ENCODE results near the gene BMF. TPM values are rescaled to one million over a fixed set of nuclear protein-coding genes. Genes with fewer than 3 reads are reported as not detected.
"Not testable (repeated sequence)": the region's sequence is repeated elsewhere in the genome, so short reads cannot be mapped to it uniquely, and the experiment has no call there.

BMF gene
- total and polyA plus RNA-seq, 2 donors, result 28.5 to 70.4 TPM

DNA sequence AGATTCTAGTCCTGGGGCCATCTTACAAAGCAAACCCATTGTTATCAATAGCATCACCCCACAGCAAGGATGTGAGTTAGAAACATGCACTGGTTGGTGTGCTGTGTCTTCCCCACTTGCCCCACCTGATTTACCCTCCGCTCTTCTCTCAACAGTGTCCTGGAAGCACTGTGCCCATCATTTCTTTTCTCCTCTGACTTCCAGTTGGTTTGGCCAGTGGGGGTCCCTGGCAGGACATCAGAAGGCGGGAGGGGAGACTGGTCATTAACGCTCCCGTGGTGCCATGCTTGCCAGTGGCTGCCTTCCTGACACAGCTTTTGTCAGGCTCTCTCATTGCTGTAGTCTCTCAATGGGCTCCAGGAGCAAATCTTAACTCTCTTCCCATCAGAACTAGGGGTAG, 40.7 kb upstream of the BMF start:
- Histone ChIP-seq H3K4me3 (ENCODE audit: low read length in 2 of 2) (no peak overlapping the region), H3K36me3 (ENCODE audit: control insufficient read depth in 2 of 2, insufficient read depth in 2 of 2, low read length in 1 of 2) (no peaks in the 10 kb centered on the region), H3K4me1 (ENCODE audit: control insufficient read depth in 2 of 2, insufficient read depth in 2 of 2, low read length in 2 of 2) (no peaks in the 10 kb centered on the region), H3K27me3 (ENCODE audit: control insufficient read depth in 2 of 2, insufficient read depth in 1 of 2, low read length in 1 of 2) (no peaks in the 10 kb centered on the region), H3K27ac (ENCODE audit: low read depth in 1 of 2, low read length in 1 of 2) (no peak overlapping the region), H3K9me3 (ENCODE audit: control insufficient read depth in 2 of 2, insufficient read depth in 1 of 2, low read length in 1 of 2) (no peaks in the 10 kb centered on the region)
- WGBS, result 97% methylated on average over 4 of the region's 4 CpGs
- DNase-seq (ENCODE audit: low read depth in 6 of 9, low spot score in 9 of 9), result no peak

DNA sequence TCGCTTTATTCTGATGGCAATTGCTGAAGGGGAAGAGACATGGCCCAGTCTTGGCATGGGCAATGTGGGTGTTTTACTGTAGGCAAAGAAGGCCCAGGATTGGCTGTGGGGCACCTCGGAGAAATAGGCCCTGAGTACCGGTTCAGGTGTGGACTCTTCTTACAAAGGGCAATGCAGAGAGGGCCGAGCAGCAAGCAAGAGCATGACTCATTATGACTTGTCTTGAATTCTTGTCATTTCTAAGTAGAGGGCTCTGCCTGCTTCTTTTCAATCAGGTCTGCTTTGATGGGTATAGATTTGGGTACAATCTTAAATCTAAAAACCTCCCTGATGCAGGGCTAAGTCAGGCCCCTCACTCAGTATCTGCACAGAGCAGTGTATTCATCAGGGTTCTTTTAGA, 37.4 kb upstream of the BMF start:
- Histone ChIP-seq H3K27ac (ENCODE audit: low read depth in 1 of 2, low read length in 1 of 2) (no peak overlapping the region), H3K4me1 (ENCODE audit: control insufficient read depth in 2 of 2, insufficient read depth in 2 of 2, low read length in 2 of 2) (no peaks in the 10 kb centered on the region), H3K27me3 (ENCODE audit: control insufficient read depth in 2 of 2, insufficient read depth in 1 of 2, low read length in 1 of 2) (no peaks in the 10 kb centered on the region), H3K4me3 (ENCODE audit: low read length in 2 of 2) (no peak overlapping the region), H3K9me3 (ENCODE audit: control insufficient read depth in 2 of 2, insufficient read depth in 1 of 2, low read length in 1 of 2) (no peaks in the 10 kb centered on the region), H3K36me3 (ENCODE audit: control insufficient read depth in 2 of 2, insufficient read depth in 2 of 2, low read length in 1 of 2) (no peaks in the 10 kb centered on the region)
- WGBS, result 98% methylated on average over 4 of the region's 4 CpGs
- DNase-seq (ENCODE audit: low read depth in 6 of 9, low spot score in 9 of 9), result no peak

DNA sequence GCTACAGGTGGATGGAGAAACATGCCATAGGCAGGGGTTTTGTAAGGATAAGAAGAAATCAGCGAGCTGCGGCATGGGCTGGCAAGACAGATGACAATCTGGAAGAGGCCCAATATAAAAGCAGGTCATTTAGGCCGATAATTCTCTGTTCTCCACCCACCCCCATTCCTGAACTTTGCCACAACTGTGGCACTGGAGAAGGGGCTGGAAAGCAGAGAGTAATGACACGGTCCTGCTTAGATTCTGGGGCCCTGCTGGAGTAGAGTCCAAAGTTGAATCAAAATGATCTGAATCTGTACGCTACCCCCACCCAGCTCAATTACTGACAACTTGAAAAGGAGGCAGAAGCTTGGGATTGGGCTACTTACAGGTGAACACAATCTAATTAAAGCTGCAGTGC, 33.7 kb upstream of the BMF start:
- no peak for DNase-seq (ENCODE audit: low read depth in 6 of 9, low spot score in 9 of 9)
- Histone ChIP-seq H3K27me3 (ENCODE audit: control insufficient read depth in 2 of 2, insufficient read depth in 1 of 2, low read length in 1 of 2) (no peaks in the 10 kb centered on the region), H3K4me1 (ENCODE audit: control insufficient read depth in 2 of 2, insufficient read depth in 2 of 2, low read length in 2 of 2) (no peaks in the 10 kb centered on the region), H3K36me3 (ENCODE audit: control insufficient read depth in 2 of 2, insufficient read depth in 2 of 2, low read length in 1 of 2) (no peaks in the 10 kb centered on the region), H3K27ac (ENCODE audit: low read depth in 1 of 2, low read length in 1 of 2) (no peak overlapping the region), H3K4me3 (ENCODE audit: low read length in 2 of 2) (no peak overlapping the region), H3K9me3 (ENCODE audit: control insufficient read depth in 2 of 2, insufficient read depth in 1 of 2, low read length in 1 of 2) (no peaks in the 10 kb centered on the region)
- WGBS, result 96% methylated on average over 5 of the region's 5 CpGs

DNA sequence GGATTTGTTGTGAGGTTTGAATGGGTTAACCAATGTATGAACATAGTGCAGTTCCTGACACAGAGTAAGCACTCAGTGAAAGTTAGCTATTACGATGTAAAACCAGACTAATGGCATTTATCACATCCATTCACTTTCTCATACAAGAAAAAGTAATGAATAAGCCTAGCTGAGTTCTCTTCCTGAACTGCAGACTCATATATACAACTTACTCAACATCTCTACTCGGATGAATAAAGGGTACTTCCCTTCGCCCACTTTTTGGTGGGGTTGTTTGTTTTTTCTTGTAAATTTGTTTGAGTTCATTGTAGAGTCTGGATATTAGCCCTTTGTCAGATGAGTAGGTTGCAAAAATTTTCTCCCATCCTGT, 29.5 kb upstream of the BMF start:
- not testable (repeated sequence) for H3K9me3 ChIP-seq (ENCODE audit: control insufficient read depth in 2 of 2, insufficient read depth in 1 of 2, low read length in 1 of 2); H3K27me3 ChIP-seq (ENCODE audit: control insufficient read depth in 2 of 2, insufficient read depth in 1 of 2, low read length in 1 of 2); H3K36me3 ChIP-seq (ENCODE audit: control insufficient read depth in 2 of 2, insufficient read depth in 2 of 2, low read length in 1 of 2); H3K27ac ChIP-seq (ENCODE audit: low read depth in 1 of 2, low read length in 1 of 2); DNase-seq (ENCODE audit: low read depth in 6 of 9, low spot score in 9 of 9); H3K4me3 ChIP-seq (ENCODE audit: low read length in 2 of 2); H3K4me1 ChIP-seq (ENCODE audit: control insufficient read depth in 2 of 2, insufficient read depth in 2 of 2, low read length in 2 of 2)
- WGBS, result 65% methylated on average over 3 of the region's 3 CpGs

DNA sequence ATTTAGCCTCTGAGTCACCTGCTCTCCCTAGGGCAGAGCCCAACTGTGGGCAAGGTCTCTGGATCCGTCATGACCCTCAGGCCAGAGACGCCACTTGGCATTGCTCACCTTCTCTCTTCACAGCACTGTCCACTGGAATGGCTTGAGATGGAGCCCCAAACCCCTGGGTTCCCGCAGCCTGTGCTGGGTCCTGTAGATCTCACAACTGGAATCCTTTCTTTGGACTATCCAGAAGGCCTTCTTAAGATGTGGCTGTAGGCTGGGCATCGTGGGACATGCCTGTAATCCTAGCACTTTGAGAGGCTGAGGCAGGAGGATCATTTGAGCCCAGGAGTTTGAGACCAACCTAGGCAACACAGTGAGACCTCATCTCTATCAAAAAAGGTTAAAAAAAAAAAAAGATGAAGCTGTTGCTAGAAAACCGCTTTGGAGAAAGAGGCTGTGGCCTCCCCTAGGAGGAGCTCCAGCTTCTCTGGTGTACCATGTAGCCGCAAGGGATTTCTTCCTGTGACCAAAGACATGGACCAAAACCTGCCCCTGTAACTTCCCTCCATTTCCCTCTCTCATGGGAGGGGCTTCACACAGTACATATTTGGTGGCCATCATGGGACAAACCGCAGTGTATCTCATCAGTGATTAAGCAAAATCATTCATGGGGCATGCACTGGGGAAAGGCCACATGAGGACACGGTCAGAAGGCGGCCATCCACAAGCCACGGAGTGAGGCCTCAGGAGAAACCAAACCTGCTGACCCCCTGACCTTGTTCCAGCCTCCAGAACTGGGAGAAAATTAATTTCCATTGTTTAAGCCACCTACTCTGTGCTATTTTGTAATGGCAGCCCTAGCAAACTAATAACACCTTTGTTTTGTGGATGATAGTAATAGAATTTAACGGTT, 28.9 kb upstream of the BMF start:
- no peak overlapping the region for H3K4me3 ChIP-seq (ENCODE audit: low read length in 2 of 2)
- WGBS, result 98% methylated on average over 11 of the region's 11 CpGs
- H3K36me3 ChIP-seq (ENCODE audit: control insufficient read depth in 2 of 2, insufficient read depth in 2 of 2, low read length in 1 of 2), result no peaks in the 10 kb centered on the region
- no peaks in the 10 kb centered on the region for H3K27me3 ChIP-seq (ENCODE audit: control insufficient read depth in 2 of 2, insufficient read depth in 1 of 2, low read length in 1 of 2)
- no peaks in the 10 kb centered on the region for H3K4me1 ChIP-seq (ENCODE audit: control insufficient read depth in 2 of 2, insufficient read depth in 2 of 2, low read length in 2 of 2)
- DNase-seq (ENCODE audit: low read depth in 6 of 9, low spot score in 9 of 9), result no peak
- H3K9me3 ChIP-seq (ENCODE audit: control insufficient read depth in 2 of 2, insufficient read depth in 1 of 2, low read length in 1 of 2), result no peaks in the 10 kb centered on the region
- H3K27ac ChIP-seq (ENCODE audit: low read depth in 1 of 2, low read length in 1 of 2), result no peak overlapping the region

DNA sequence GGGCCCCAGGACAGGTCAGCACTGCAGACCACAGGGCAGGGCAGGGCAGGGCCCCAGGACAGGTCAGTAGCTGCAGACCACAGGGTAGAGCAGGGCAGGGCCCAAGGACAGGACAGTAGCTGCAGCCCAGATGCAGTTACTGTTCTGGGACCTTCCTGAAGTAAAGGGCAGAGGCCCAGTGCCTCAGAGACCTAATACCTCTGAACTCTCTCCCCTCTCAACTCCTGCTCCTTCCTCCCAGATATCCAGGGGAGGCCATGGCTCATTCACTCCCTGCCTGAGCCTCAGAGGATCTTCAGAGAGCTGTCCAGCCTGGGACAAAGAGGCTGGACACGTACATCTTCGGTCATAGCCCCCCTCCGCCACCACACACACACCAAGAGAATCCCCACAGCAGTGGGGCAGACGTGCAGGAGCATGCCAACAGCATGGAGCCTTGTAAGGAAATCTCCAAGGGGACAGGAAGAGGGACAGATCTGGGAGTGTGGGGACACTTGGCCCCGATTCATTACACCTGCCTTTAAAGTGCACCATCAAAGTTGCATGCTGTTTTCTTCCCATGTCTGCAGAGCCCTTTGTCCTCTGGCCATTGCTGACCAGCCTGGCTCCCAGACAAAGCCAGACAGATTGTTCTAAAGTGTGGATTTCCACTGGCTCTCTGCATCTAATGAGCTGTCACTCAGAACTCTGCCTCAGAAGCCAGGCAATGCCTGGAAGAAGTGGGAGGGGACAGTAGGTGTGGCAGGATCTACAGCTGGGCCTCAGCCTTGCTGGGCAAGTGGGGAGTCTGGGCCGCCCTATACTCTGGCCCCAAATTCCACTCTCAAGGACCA, 28.0 kb upstream of the BMF start:
- Histone ChIP-seq H3K4me3 (ENCODE audit: low read length in 2 of 2) (no peak overlapping the region), H3K4me1 (ENCODE audit: control insufficient read depth in 2 of 2, insufficient read depth in 2 of 2, low read length in 2 of 2) (no peaks in the 10 kb centered on the region), H3K9me3 (ENCODE audit: control insufficient read depth in 2 of 2, insufficient read depth in 1 of 2, low read length in 1 of 2) (no peaks in the 10 kb centered on the region), H3K27me3 (ENCODE audit: control insufficient read depth in 2 of 2, insufficient read depth in 1 of 2, low read length in 1 of 2) (no peaks in the 10 kb centered on the region), H3K36me3 (ENCODE audit: control insufficient read depth in 2 of 2, insufficient read depth in 2 of 2, low read length in 1 of 2) (no peaks in the 10 kb centered on the region), H3K27ac (ENCODE audit: low read depth in 1 of 2, low read length in 1 of 2) (no peak overlapping the region)
- 94% methylated on average over 6 of the region's 6 CpGs for WGBS
- no peak for DNase-seq (ENCODE audit: low read depth in 6 of 9, low spot score in 9 of 9)

DNA sequence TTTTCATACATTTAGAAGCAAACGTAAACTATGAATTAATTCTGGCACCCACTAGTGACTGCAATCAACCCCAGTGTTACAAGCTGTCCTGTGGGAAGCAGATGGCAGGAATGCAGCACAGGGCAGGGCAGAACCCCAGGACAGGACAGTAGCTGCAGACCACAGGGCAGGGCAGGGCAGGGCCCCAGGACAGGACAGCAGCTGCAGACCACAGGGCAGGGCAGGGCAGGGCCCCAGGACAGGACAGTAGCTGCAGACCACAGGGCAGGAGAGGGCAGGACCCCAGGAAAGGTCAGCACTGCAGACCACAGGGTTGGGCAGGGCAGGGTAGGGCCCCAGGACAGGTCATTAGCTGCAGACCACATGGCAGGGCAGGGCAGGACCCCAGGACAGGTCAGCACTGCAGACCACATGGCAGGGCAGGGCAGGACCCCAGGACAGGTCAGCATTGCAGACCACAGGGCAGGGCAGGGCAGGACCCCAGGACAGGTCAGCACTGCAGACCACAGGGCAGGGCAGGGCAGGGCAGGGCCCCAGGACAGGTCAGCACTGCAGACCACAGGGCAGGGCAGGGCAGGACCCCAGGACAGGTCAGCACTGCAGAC, 27.3 kb upstream of the BMF start:
- WGBS, result 100% methylated on average over 1 of the region's 1 CpG
- not testable (repeated sequence) for H3K9me3 ChIP-seq (ENCODE audit: control insufficient read depth in 2 of 2, insufficient read depth in 1 of 2, low read length in 1 of 2); H3K27ac ChIP-seq (ENCODE audit: low read depth in 1 of 2, low read length in 1 of 2); H3K36me3 ChIP-seq (ENCODE audit: control insufficient read depth in 2 of 2, insufficient read depth in 2 of 2, low read length in 1 of 2); H3K4me3 ChIP-seq (ENCODE audit: low read length in 2 of 2); H3K4me1 ChIP-seq (ENCODE audit: control insufficient read depth in 2 of 2, insufficient read depth in 2 of 2, low read length in 2 of 2); H3K27me3 ChIP-seq (ENCODE audit: control insufficient read depth in 2 of 2, insufficient read depth in 1 of 2, low read length in 1 of 2); DNase-seq (ENCODE audit: low read depth in 6 of 9, low spot score in 9 of 9)

DNA sequence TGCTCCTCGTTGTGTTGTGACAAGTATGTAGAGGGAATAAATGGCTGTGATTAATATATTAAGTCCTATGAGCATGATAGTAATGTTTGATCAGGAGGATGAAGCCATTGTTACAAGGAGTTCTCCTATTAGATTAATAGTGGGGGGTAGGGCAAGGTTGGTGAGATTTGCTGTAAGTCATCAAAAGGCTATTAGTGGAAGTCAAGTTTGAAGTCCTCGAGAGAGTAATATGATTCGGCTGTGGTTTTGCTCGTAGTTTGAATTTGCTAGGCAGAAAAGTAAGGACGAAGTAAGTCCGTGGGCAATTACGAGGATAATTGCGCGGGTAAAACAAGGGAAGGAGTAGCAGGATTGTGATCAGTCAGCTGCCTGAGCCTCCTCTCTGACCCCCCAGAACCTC, 26.2 kb upstream of the BMF start:
- no peak for DNase-seq (ENCODE audit: low read depth in 6 of 9, low spot score in 9 of 9)
- H3K27me3 ChIP-seq (ENCODE audit: control insufficient read depth in 2 of 2, insufficient read depth in 1 of 2, low read length in 1 of 2), result no peaks in the 10 kb centered on the region
- H3K27ac ChIP-seq (ENCODE audit: low read depth in 1 of 2, low read length in 1 of 2), result no peak overlapping the region
- no peak overlapping the region for H3K4me3 ChIP-seq (ENCODE audit: low read length in 2 of 2)
- WGBS, result 94% methylated on average over 9 of the region's 9 CpGs
- H3K4me1 ChIP-seq (ENCODE audit: control insufficient read depth in 2 of 2, insufficient read depth in 2 of 2, low read length in 2 of 2), result no peaks in the 10 kb centered on the region
- no peaks in the 10 kb centered on the region for H3K9me3 ChIP-seq (ENCODE audit: control insufficient read depth in 2 of 2, insufficient read depth in 1 of 2, low read length in 1 of 2)
- no peaks in the 10 kb centered on the region for H3K36me3 ChIP-seq (ENCODE audit: control insufficient read depth in 2 of 2, insufficient read depth in 2 of 2, low read length in 1 of 2)

DNA sequence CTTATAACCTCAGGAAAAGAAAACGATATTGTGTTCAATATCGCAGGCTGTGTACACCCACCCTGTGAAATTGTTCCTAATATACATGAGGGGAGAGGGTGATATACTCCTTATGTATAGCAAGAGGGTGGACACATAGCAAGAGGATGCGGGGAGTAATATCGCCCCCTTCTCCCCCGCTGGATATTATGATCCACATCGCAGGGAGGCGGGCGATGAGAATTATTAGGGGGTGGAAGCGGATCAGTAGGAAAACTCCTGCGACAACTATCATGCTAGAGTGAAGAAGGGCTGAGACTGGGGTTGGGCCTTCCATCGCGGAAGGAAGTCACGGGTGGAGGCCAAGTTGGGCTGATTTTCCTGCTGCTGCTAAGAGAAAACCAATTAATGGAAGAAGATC, 24.9 kb upstream of the BMF start:
- 97% methylated on average over 13 of the region's 13 CpGs for WGBS
- DNase-seq (ENCODE audit: low read depth in 6 of 9, low spot score in 9 of 9), result no peak

More for the DNA sequence above, 24.9 kb upstream of the BMF start:
- Histone ChIP-seq H3K27me3 (ENCODE audit: control insufficient read depth in 2 of 2, insufficient read depth in 1 of 2, low read length in 1 of 2) (no peaks in the 10 kb centered on the region), H3K27ac (ENCODE audit: low read depth in 1 of 2, low read length in 1 of 2) (no peak overlapping the region), H3K9me3 (ENCODE audit: control insufficient read depth in 2 of 2, insufficient read depth in 1 of 2, low read length in 1 of 2) (no peaks in the 10 kb centered on the region), H3K4me1 (ENCODE audit: control insufficient read depth in 2 of 2, insufficient read depth in 2 of 2, low read length in 2 of 2) (no peaks in the 10 kb centered on the region), H3K4me3 (ENCODE audit: low read length in 2 of 2) (no peak overlapping the region), H3K36me3 (ENCODE audit: control insufficient read depth in 2 of 2, insufficient read depth in 2 of 2, low read length in 1 of 2) (no peaks in the 10 kb centered on the region)
